Measurements from ENCODE around the gene CIC.

- TF ChIP-seq POLR2A (IDR thresholded peaks at IDR 0.05; ENCODE audit: low read depth, low read length) = no peak
- no peak for TF ChIP-seq POLR2AphosphoS5 (IDR thresholded peaks at IDR 0.05; ENCODE audit: low read depth, low read length)
- TF ChIP-seq SPI1 (IDR thresholded peaks at IDR 0.05; ENCODE audit: low read depth, low read length) = no peak
Measured at GRCh38 chr19:42288387-42288786, 19.3 kb downstream of the CIC start.
